Measurements from ENCODE around the gene CUL1. TPM values are rescaled to one million over a fixed set of nuclear protein-coding genes. Genes with fewer than 3 reads are reported as not detected.
A peak's percentile ranks its signal among the peaks of the same experiment; 100 is the strongest.

The CUL1 gene
- total and polyA plus RNA-seq, 2 experiments from 2014 or later, result 35.6 to 71.3 TPM

DNA sequence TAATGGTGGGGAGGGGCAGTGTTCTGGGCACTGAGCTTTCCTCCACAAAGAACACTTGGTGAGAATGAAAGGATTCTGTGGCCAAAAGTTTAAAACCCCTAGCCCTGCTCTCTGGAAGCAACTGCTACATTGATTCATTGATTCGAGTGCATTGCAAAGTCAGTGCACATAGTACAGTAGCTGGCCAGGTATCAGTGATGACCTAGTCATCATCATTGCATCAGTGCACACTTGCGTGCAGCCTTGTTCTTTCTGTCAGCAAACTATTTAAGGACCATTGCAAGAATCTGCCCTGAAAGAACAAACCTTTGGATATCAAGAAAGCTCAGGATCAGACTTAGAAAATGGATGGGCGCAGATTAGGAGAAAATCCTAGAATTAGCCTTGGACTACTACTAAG, 47.4 kb downstream of the CUL1 start (continued):
- TF ChIP-seq EZH2 (IDR thresholded peaks at IDR 0.05; ENCODE audit: low read depth, unreplicated experiment), result no peak
- no peak for TF ChIP-seq POLR2AphosphoS5 (IDR thresholded peaks at IDR 0.05; ENCODE audit: low read depth)
- TF ChIP-seq, protein P1, sequence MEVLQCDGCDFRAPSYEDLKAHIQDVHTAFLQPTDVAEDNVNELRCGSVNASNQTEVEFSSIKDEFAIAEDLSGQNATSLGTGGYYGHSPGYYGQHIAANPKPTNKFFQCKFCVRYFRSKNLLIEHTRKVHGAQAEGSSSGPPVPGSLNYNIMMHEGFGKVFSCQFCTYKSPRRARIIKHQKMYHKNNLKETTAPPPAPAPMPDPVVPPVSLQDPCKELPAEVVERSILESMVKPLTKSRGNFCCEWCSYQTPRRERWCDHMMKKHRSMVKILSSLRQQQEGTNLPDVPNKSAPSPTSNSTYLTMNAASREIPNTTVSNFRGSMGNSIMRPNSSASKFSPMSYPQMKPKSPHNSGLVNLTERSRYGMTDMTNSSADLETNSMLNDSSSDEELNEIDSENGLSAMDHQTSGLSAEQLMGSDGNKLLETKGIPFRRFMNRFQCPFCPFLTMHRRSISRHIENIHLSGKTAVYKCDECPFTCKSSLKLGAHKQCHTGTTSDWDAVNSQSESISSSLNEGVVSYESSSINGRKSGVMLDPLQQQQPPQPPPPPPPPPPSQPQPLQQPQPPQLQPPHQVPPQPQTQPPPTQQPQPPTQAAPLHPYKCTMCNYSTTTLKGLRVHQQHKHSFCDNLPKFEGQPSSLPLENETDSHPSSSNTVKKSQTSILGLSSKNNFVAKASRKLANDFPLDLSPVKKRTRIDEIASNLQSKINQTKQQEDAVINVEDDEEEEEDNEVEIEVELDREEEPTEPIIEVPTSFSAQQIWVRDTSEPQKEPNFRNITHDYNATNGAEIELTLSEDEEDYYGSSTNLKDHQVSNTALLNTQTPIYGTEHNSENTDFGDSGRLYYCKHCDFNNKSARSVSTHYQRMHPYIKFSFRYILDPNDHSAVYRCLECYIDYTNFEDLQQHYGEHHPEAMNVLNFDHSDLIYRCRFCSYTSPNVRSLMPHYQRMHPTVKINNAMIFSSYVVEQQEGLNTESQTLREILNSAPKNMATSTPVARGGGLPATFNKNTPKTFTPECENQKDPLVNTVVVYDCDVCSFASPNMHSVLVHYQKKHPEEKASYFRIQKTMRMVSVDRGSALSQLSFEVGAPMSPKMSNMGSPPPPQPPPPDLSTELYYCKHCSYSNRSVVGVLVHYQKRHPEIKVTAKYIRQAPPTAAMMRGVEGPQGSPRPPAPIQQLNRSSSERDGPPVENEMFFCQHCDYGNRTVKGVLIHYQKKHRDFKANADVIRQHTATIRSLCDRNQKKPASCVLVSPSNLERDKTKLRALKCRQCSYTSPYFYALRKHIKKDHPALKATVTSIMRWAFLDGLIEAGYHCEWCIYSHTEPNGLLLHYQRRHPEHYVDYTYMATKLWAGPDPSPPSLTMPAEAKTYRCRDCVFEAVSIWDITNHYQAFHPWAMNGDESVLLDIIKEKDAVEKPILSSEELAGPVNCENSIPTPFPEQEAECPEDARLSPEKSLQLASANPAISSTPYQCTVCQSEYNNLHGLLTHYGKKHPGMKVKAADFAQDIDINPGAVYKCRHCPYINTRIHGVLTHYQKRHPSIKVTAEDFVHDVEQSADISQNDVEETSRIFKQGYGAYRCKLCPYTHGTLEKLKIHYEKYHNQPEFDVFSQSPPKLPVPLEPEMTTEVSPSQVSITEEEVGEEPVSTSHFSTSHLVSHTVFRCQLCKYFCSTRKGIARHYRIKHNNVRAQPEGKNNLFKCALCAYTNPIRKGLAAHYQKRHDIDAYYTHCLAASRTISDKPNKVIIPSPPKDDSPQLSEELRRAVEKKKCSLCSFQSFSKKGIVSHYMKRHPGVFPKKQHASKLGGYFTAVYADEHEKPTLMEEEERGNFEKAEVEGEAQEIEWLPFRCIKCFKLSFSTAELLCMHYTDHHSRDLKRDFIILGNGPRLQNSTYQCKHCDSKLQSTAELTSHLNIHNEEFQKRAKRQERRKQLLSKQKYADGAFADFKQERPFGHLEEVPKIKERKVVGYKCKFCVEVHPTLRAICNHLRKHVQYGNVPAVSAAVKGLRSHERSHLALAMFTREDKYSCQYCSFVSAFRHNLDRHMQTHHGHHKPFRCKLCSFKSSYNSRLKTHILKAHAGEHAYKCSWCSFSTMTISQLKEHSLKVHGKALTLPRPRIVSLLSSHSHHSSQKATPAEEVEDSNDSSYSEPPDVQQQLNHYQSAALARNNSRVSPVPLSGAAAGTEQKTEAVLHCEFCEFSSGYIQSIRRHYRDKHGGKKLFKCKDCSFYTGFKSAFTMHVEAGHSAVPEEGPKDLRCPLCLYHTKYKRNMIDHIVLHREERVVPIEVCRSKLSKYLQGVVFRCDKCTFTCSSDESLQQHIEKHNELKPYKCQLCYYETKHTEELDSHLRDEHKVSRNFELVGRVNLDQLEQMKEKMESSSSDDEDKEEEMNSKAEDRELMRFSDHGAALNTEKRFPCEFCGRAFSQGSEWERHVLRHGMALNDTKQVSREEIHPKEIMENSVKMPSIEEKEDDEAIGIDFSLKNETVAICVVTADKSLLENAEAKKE (CRISPR knock-in tag; IDR thresholded peaks at IDR 0.05), result no peak
- no peak for TF ChIP-seq CREB1 (CRISPR knock-in tag; IDR thresholded peaks at IDR 0.05; ENCODE audit: low read depth)
- no peak for TF ChIP-seq NANOG (IDR thresholded peaks at IDR 0.05; ENCODE audit: borderline replicate concordance)
- TF ChIP-seq, protein P2, sequence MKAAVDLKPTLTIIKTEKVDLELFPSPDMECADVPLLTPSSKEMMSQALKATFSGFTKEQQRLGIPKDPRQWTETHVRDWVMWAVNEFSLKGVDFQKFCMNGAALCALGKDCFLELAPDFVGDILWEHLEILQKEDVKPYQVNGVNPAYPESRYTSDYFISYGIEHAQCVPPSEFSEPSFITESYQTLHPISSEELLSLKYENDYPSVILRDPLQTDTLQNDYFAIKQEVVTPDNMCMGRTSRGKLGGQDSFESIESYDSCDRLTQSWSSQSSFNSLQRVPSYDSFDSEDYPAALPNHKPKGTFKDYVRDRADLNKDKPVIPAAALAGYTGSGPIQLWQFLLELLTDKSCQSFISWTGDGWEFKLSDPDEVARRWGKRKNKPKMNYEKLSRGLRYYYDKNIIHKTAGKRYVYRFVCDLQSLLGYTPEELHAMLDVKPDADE (IDR thresholded peaks at IDR 0.05), result no peak

DNA sequence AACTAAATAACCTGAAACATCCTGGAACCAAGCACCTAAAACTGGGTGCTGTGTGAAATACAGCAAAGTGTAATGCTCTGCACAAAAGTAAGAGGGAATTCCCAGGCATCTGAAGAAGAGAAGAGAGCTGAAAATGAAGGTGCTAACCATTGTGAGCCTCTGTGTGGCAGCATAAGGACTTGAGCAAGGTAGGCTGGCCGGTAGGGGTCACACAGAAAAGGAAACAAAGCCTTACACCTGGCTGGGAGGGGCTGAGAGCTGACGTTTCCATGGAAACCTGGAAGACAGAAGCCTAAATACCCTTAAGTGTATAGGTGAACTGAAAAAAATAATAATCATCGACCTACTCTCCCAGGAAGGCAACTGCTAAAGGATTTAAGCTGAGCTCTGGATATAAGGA, 48.6 kb downstream of the CUL1 start:
- H3K4me3 Mint-ChIP-seq, result no peak overlapping the region
- peak; percentile 99 for ATAC-seq
- Histone ChIP-seq H3K4me2 (peak overlapping the region; percentile 16; the same call in 1 of the 2 replicates), H3K27ac (ENCODE audit: low read depth) (peak overlapping the region; percentile 62), H3K79me2 (replicated peaks; ENCODE audit: insufficient read depth) (peaks cover 71% of the 10 kb centered on the region), H4K20me1 (replicated peaks; ENCODE audit: insufficient read depth) (no peaks in the 10 kb centered on the region), H3K36me3 (ENCODE audit: insufficient read depth) (no peaks in the 10 kb centered on the region), H3K4me3 (no peak overlapping the region), H3K4me1 (ENCODE audit: insufficient read depth) (peaks cover 31% of the 10 kb centered on the region), H3K9me2 (ENCODE audit: insufficient read depth) (no peaks in the 10 kb centered on the region; the same call in 1 of the 2 replicates), H2AFZ (no peak overlapping the region), H3F3A (replicated peaks; ENCODE audit: low read depth) (no peaks in the 10 kb centered on the region), H3K27me3 (ENCODE audit: insufficient read depth) (no peaks in the 10 kb centered on the region)
- peaks cover 34% of the 10 kb centered on the region for H3K4me1 Mint-ChIP-seq
- no peak for TF ChIP-seq CREB1 (CRISPR knock-in tag; IDR thresholded peaks at IDR 0.05; ENCODE audit: low read depth)
- TF ChIP-seq, protein P3, sequence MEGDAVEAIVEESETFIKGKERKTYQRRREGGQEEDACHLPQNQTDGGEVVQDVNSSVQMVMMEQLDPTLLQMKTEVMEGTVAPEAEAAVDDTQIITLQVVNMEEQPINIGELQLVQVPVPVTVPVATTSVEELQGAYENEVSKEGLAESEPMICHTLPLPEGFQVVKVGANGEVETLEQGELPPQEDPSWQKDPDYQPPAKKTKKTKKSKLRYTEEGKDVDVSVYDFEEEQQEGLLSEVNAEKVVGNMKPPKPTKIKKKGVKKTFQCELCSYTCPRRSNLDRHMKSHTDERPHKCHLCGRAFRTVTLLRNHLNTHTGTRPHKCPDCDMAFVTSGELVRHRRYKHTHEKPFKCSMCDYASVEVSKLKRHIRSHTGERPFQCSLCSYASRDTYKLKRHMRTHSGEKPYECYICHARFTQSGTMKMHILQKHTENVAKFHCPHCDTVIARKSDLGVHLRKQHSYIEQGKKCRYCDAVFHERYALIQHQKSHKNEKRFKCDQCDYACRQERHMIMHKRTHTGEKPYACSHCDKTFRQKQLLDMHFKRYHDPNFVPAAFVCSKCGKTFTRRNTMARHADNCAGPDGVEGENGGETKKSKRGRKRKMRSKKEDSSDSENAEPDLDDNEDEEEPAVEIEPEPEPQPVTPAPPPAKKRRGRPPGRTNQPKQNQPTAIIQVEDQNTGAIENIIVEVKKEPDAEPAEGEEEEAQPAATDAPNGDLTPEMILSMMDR (conservative IDR thresholded peaks at IDR 0.05; ENCODE audit: low read depth in 2 of 2), result peak; percentile 60 to 79
- H3K36me3 Mint-ChIP-seq (ENCODE audit: low read depth), result peaks cover 44% of the 10 kb centered on the region
- peaks cover under 1% of the 10 kb centered on the region; the same call in 2 of the 3 replicates for H3K9me3 Mint-ChIP-seq
- DNase-seq (ENCODE audit: low spot score), result peak; percentile 98
- H3K27ac Mint-ChIP-seq, result peak overlapping the region; percentile 71; the same call in 1 of the 2 replicates
- peaks cover 4% of the 10 kb centered on the region for H3K27me3 Mint-ChIP-seq (ENCODE audit: insufficient read depth, low read depth, poor library complexity)
